Ectodermal cell (in vitro differentiated cells): ENCODE results near the gene ANO7.

Experiments
- H3K27ac ChIP-seq: 2 replicates; pipeline ENCODE4 v1.7.0; 2013; ENCODE audit warnings: mild to moderate bottlenecking, low read depth, low read length; ENCODE audit not compliant: insufficient read depth, poor library complexity, severe bottlenecking
- H3K27me3 ChIP-seq: 2 replicates; pipeline ENCODE4 v1.7.0; 2013; ENCODE audit warnings: mild to moderate bottlenecking, low read length; ENCODE audit not compliant: insufficient read depth, control insufficient read depth, poor library complexity, severe bottlenecking
- H3K36me3 ChIP-seq: one replicate; pipeline ENCODE4 v1.7.0; 2013; ENCODE audit warnings: low read length; ENCODE audit not compliant: control insufficient read depth, insufficient read depth
- H3K4me1 ChIP-seq: one replicate; pipeline ENCODE4 v1.7.0; 2013; ENCODE audit warnings: low read length; ENCODE audit not compliant: control insufficient read depth, insufficient read depth
- H3K4me3 ChIP-seq: 2 replicates; pipeline ENCODE4 v1.7.0; 2013; ENCODE audit warnings: low read depth, low read length, control low read depth; ENCODE audit not compliant: insufficient read depth
- H3K9me3 ChIP-seq: 2 replicates; pipeline ENCODE4 v1.7.0; 2013; ENCODE audit warnings: mild to moderate bottlenecking, low read length, moderate library complexity; ENCODE audit not compliant: control insufficient read depth
- WGBS, 2 experiments: methylation state at CpG; one replicate each; pipeline ENCODE4 v1.1.7; 2013; ENCODE audit warnings: missing lambda C conversion rate in 2 of 2; 5-methylcytosine and 5-hydroxymethylcytosine counted together

ANO7 gene

DNA sequence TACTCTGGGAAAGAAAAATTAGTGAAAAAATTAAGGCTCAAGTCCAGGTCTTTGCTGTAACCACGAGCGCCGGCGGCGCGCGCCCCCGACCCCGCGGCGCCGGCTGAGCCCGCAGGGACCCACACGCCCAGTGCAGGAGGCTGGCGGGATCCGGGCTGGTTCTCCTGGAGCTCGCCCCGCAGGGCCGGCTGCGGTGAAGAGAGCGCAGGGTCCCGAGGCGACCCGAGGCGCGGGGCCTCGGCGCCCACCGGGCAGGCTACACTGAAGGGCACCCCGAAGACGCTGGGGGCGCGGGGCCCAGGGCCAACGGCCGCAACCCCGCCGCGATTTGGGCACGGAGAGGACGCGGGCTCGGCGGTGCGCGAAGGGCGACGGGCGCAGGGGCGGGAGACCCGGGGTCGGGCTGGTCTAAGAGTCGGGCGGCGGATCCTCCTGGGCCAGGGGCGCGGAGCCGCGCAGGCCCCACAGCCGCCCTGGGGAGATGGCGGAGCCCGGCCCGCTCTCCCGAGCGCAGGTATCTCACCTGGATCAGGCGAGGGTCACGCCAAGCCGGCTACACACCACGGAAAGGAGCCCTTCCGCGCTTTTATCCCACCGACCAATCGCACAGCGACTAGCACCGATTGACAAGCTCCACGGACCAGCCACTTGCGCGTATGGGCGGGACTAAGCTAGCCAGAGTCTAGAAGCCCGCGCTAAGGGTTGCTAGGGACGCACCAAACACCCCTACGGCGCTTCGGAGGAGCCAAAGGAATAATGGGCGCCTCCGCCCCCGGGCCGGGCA, 39.4 kb upstream of the ANO7 start, which contains the start of gene PASK:
Gene PASK, minus strand, starts transcription at position 582 of the 784 bp plus-strand sequence. CDS start 6,440 bp downstream, outside the sequence.
- no peak within 1 kb of the TSS for H3K27ac ChIP-seq
- WGBS, 2 experiments = 0% methylated on average over 88 of the region's 88 CpGs
- peak within 1 kb of the TSS; percentile 87 for H3K4me3 ChIP-seq
- H3K27me3 ChIP-seq = peaks cover 12% of the 10 kb centered on the region
- no peaks in the 10 kb centered on the region for H3K9me3 ChIP-seq
- H3K36me3 ChIP-seq = no peaks in the 10 kb centered on the region
- H3K4me1 ChIP-seq = peaks cover 6% of the 10 kb centered on the region

DNA sequence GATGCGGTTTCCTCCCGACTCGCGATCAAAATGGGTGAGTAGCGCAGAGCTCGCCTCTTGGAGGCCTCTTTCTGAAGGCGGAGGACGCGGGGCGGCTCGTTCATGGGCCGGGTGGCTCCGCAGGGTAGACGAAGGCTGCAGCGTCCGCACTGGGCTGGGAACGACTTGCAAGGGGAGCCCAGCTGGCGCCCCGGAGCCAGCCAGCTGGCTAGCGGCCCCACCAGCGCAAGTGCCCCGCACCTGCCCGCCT, 38.9 kb upstream of the ANO7 start:
- Histone ChIP-seq H3K4me3 (peak overlapping the region; percentile 87), H3K9me3 (no peaks in the 10 kb centered on the region), H3K4me1 (peaks cover 6% of the 10 kb centered on the region), H3K27me3 (peaks cover 12% of the 10 kb centered on the region), H3K36me3 (no peaks in the 10 kb centered on the region), H3K27ac (no peak overlapping the region)
- WGBS, 2 experiments = 0 to 1% methylated on average over 23 of the region's 23 CpGs

DNA sequence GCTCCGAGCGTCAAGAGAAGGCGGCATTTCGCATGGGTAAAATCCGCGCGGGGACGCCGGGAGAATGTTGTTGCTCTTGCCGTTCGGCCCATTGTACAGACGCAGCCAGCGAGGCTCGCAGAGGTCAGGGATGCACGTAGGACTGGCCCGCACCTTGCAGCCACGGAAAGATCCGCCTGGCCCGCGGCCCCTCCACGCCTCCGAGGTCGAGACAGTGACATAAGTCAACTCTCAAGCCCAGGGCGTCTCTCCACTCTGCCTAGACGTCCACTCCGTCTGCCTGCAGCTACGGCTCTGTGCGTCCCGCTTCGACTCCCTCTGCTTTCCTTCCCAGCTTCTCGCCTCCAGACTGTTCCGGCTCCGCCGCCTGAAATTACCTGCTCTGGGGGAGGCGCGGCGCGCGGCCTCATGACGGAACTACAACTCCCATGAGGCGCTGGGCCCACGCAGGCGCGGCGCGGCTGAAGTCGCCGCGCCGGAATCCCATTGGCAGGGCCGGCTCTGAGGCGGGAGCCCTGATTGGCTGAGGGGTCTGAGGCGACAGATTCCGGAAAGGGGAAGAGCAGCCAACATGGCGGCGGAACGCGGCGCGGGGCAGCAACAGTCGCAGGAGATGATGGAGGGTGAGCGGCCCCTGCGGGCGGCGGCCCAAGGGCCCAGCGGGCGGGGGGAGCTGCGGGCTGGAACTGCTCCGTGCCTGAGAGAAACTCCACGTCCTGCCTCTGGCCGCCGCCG, 38.4 kb upstream of the ANO7 start, which contains the start of gene PPP1R7:
Gene PPP1R7, plus strand, starts transcription at position 543 of the 735 bp plus-strand sequence. Its CDS starts 29 bp downstream, at position 572.
- WGBS, 2 experiments = 0% methylated on average over 73 of the region's 73 CpGs
- Histone ChIP-seq H3K9me3 (no peaks in the 10 kb centered on the region), H3K4me1 (peaks cover 6% of the 10 kb centered on the region), H3K27me3 (peaks cover 12% of the 10 kb centered on the region), H3K4me3 (peak within 1 kb of the TSS; percentile 87), H3K36me3 (no peaks in the 10 kb centered on the region), H3K27ac (no peak within 1 kb of the TSS)

DNA sequence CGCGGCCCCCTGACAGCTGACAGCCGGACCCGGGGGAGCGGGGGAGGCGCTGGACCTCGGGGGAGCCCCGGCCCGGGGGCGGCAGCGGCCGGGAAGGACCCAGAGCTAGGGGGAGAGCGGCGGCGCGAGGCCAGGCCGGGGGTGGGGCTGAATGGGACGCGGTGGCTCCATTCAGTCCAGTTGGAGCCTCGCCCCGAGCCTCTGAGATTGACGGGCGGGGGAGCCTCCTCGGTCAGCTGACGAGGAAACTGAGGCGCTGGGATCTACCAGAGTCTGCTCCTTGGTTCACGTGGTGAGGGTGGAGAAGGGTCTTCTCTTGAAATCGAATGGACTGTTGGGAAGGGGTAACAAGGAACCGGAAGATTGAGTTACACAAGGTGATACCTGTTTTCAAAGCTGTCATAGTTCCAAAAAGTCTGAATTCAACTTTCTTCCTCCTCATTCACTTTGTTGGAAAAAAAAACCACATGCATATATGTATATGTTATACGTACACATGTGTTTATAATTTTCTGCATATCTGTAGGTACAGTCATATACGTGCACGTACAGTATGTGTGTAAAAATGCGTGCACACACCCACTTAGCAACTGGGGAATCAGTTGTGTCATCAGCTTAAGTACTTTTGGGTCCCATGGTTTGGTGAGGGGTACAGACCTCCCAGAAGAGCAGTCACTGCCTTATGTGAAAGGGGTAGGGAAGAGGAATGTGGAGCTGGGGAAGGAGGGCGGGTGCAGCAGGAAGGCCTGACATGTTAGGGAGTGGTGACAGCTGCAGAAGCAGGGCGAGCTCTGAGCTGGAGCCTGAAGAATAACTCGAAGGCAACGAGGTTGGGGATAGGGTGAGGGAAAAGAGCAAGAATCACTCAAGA, 37.6 kb upstream of the ANO7 start:
- Histone ChIP-seq H3K27ac (no peak overlapping the region), H3K9me3 (no peaks in the 10 kb centered on the region), H3K36me3 (no peaks in the 10 kb centered on the region), H3K4me1 (peaks cover 6% of the 10 kb centered on the region), H3K4me3 (peak overlapping the region; percentile 87), H3K27me3 (peaks cover 12% of the 10 kb centered on the region)
- 17 to 19% methylated on average over 37 of the region's 37 CpGs for WGBS, 2 experiments

DNA sequence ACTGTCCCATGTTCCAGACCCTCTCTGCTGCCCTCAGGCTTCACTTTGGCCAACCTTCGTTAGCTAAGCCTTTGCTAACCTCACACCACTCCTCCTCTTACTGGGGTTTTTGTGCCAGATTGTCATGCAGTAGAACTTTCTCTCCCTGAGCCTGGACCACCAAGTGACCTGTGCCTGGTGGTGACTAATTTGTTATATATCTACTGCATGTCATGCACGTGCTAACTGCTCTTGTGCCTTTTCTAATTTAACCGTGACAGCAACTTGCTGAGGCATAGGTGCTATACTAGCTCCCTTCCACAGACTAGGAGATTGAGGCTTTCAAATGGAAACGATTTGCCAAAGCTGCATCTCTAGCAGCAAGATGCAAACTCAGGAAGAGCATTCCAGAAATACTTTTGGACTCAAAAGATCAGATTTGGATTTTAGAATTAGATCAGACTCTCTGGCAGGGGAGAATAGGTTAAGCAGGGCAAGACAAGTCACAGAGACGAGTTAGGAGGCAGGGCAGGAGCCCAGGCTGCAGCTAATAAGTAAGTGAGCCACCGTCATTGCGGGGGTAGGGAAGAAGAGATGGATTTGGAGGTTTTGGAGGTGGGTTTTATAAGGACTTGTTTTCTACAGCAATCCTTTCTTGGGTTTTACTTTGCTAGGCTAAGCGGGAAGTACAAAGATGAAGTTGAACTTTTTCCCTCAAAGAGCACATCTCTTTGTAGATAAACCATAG, 36.4 kb upstream of the ANO7 start:
- Histone ChIP-seq H3K36me3 (no peaks in the 10 kb centered on the region), H3K4me3 (no peak overlapping the region), H3K4me1 (peaks cover 6% of the 10 kb centered on the region), H3K27me3 (peaks cover 12% of the 10 kb centered on the region), H3K9me3 (no peaks in the 10 kb centered on the region), H3K27ac (no peak overlapping the region)
- WGBS, 2 experiments = 71 to 73% methylated on average over 8 of the region's 8 CpGs

DNA sequence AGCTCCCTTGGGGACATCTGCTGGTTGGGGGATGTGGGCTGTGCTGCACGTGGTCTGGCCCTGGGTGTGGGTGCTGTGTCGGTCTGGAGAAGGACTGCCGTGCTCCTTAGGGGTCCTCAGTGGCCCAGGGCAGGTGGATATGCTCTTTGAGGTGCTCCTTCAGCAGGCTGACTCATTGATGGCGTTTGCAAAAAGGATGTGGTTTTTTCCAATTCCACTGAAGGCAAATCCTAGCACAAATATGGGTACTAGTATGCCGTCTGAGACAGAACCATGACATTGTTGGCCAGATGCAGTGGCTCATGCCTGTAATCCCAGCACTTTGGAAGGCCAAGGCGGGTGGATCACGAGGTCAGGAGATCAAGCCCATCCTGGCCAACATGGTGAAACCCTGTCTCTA, 34.9 kb upstream of the ANO7 start:
- 91 to 93% methylated on average over 7 of the region's 7 CpGs for WGBS, 2 experiments
- H3K9me3 ChIP-seq = no peaks in the 10 kb centered on the region
- peaks cover 2% of the 10 kb centered on the region for H3K27me3 ChIP-seq
- no peaks in the 10 kb centered on the region for H3K36me3 ChIP-seq
- no peak overlapping the region for H3K27ac ChIP-seq
- peaks cover 6% of the 10 kb centered on the region for H3K4me1 ChIP-seq
- H3K4me3 ChIP-seq = no peak overlapping the region

- no peaks in the 10 kb centered on the region for H3K27me3 ChIP-seq
- H3K27ac ChIP-seq = no peak overlapping the region
- H3K36me3 ChIP-seq = no peaks in the 10 kb centered on the region
- WGBS, 2 experiments = 98% methylated on average over 4 of the region's 4 CpGs
- no peak overlapping the region for H3K4me3 ChIP-seq
- H3K4me1 ChIP-seq = peaks cover 6% of the 10 kb centered on the region
- H3K9me3 ChIP-seq = no peaks in the 10 kb centered on the region
Observed at GRCh38 chr2:241154915-241155314, 33.6 kb upstream of the ANO7 start.

DNA sequence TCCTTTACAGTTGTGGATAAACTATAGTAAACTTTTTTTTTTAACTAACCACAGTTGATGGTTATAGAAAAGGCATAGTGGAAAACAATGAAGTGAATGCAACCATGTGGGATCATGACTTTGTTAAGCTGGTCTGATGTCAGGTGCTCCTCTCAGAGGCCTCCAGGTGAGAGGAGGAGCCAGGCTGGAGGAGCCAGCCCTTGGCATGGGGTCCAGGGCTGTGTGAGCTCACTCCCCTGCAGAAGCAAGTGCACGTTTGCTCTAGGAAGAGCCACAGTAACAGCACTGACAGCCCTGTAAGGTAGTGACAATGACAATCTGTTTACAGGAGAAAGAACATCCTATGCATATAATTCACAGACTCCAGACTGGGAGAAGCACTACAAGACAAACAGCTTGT, 32.5 kb upstream of the ANO7 start:
- H3K4me3 ChIP-seq = no peak overlapping the region
- WGBS, 2 experiments = 69 to 73% methylated on average over 1 of the region's 1 CpG
- H3K9me3 ChIP-seq = no peaks in the 10 kb centered on the region
- no peak overlapping the region for H3K27ac ChIP-seq
- no peaks in the 10 kb centered on the region for H3K27me3 ChIP-seq
- H3K36me3 ChIP-seq = no peaks in the 10 kb centered on the region
- peaks cover 5% of the 10 kb centered on the region for H3K4me1 ChIP-seq

- no peaks in the 10 kb centered on the region for H3K36me3 ChIP-seq
- WGBS, 2 experiments = 26 to 40% methylated on average over 5 of the region's 5 CpGs
- no peaks in the 10 kb centered on the region for H3K4me1 ChIP-seq
- H3K9me3 ChIP-seq = no peaks in the 10 kb centered on the region
- H3K27ac ChIP-seq = no peak overlapping the region
- H3K4me3 ChIP-seq = no peak overlapping the region
- no peaks in the 10 kb centered on the region for H3K27me3 ChIP-seq
Observed at GRCh38 chr2:241156971-241157441, 31.5 kb upstream of the ANO7 start.
